GM12878 (cell line): Measurements from ENCODE around the gene NRBP1. TPM values are rescaled to one million over a fixed set of nuclear protein-coding genes. Genes with fewer than 3 reads are reported as not detected.

Experiments
- ATAC-seq: fragments of 200-7000 bp; cut with Tn5 transposase; 3 replicates; pipeline ENCODE4 v1.9.1; 2020; ENCODE audit warnings: mild to moderate bottlenecking, moderate library complexity
- BruUV-seq: library from RNA; stranded (reverse); fragments of 400-500 nt; replicated peaks from 2 replicates; lab custom pipeline; 2021; lab: Mats Ljungman, UMichigan
- CTCF ChIA-PET: fragments of 300-600 bp; sonication (Branson Sonifier 250); formaldehyde crosslinking; extraction: SDS; loops from one replicate; lab custom pipeline; 2021; ENCODE audit warnings: inconsistent platforms; lab: Yijun Ruan, JAX
- POLR2A ChIA-PET: fragments of 350-600 bp; formaldehyde crosslinking; extraction: SDS; loops from one replicate; lab custom pipeline; 2021; ENCODE audit warnings: inconsistent platforms; lab: Charles Lee
- RAD21 ChIA-PET: fragments of 300-600 bp; sonication (Branson Sonifier 250); formaldehyde crosslinking; loops from one replicate; lab custom pipeline; 2023; ENCODE audit warnings: antibody characterized with exemption; ENCODE audit not compliant: unreplicated experiment; lab: Charles Lee
- SMC1A ChIA-PET: fragments of 300-600 bp; sonication (Branson Sonifier 250); formaldehyde crosslinking; loops from one replicate; lab custom pipeline; 2023; ENCODE audit not compliant: unreplicated experiment, uncharacterized antibody; lab: Charles Lee
- DNase-seq: peaks from one replicate; pipeline ENCODE4 v3.0.0-alpha.2; 2011; ENCODE audit warnings: low read depth, low spot score
- FAIRE-seq: peaks from 3 replicates; lab custom pipeline; 2011; peaks lifted over from hg19 to GRCh38; lab: Jason Lieb, UNC
- H2AFZ ChIP-seq: 2 replicates; pipeline ENCODE4 v1.6.0; 2011; ENCODE audit warnings: low read depth, low read length, control low read depth; ENCODE audit not compliant: control insufficient read depth
- H3K27ac ChIP-seq: 2 replicates; pipeline ENCODE4 v1.5.1; 2011; ENCODE audit warnings: control low read depth; ENCODE audit not compliant: control insufficient read depth, insufficient read depth
- H3K27me3 ChIP-seq, 2 experiments: replicated peaks in 1 of 2; 2 replicates each; pipeline versions ENCODE4 v1.6.0 to v1.6.1; 2011; ENCODE audit warnings: low read length in 1 of 2; ENCODE audit not compliant: control insufficient read depth in 2 of 2, insufficient read depth in 2 of 2
- H3K36me3 ChIP-seq, 2 experiments: 2 replicates each; pipeline ENCODE4 v1.5.1; 2011; ENCODE audit warnings: low read length in 1 of 2; ENCODE audit not compliant: control insufficient read depth in 2 of 2, insufficient read depth in 2 of 2
- H3K4me1 ChIP-seq: 2 replicates; pipeline ENCODE4 v1.6.1; 2011; ENCODE audit warnings: mild to moderate bottlenecking, low read length, moderate library complexity, mixed read lengths; ENCODE audit not compliant: control insufficient read depth, insufficient read depth
- H3K4me2 ChIP-seq: 2 replicates; pipeline ENCODE4 v1.6.0; 2011; ENCODE audit warnings: control low read depth; ENCODE audit not compliant: control insufficient read depth, insufficient read depth
- H3K4me3 ChIP-seq: fragments of 200-600 bp; sonication (generic); 2 replicates; pipeline ENCODE4 v1.5.1; 2016
- H3K79me2 ChIP-seq: 2 replicates; pipeline ENCODE4 v1.6.0; 2011; ENCODE audit warnings: low read length; ENCODE audit not compliant: control insufficient read depth, insufficient read depth
- H3K9ac ChIP-seq: 2 replicates; pipeline ENCODE4 v1.8.0; 2011; ENCODE audit warnings: low read length, control low read depth, mixed read lengths; ENCODE audit not compliant: control insufficient read depth, insufficient read depth
- H3K9me3 ChIP-seq: replicated peaks from 3 replicates; pipeline ENCODE4 v1.5.1; 2011; ENCODE audit warnings: mild to moderate bottlenecking, low read length; ENCODE audit not compliant: control insufficient read depth, insufficient read depth
- H4K20me1 ChIP-seq: 2 replicates; pipeline ENCODE4 v1.6.0; 2011; ENCODE audit not compliant: control insufficient read depth, insufficient read depth
- CBFB ChIP-seq: IDR thresholded peaks from 2 replicates; pipeline ENCODE4 v1.6.1; 2016; ENCODE audit warnings: antibody characterized with exemption, low read depth
- IRF4 ChIP-seq: IDR thresholded peaks from 2 replicates; pipeline ENCODE4 v1.6.1; 2011; ENCODE audit warnings: low read depth, low read length
- KDM1A ChIP-seq: fragments of 200-600 bp; sonication (generic); IDR thresholded peaks from 2 replicates; pipeline ENCODE4 v1.6.1; 2016; ENCODE audit warnings: borderline replicate concordance
- MXI1 ChIP-seq: fragments of 150-350 bp; IDR thresholded peaks from 2 replicates; pipeline ENCODE4 v1.6.1; 2011; ENCODE audit warnings: low read depth, mild to moderate bottlenecking, inconsistent platforms, low read length, improper control_type of control experiment
- POLR2AphosphoS5 ChIP-seq: IDR thresholded peaks from 2 replicates; pipeline ENCODE4 v1.6.1; 2011; ENCODE audit warnings: mild to moderate bottlenecking, low read length, inconsistent platforms
- SUPT20H ChIP-seq: IDR thresholded peaks from 2 replicates; pipeline ENCODE4 v1.6.1; 2011; ENCODE audit warnings: low read depth, mild to moderate bottlenecking, low read length, moderate library complexity, borderline replicate concordance; ENCODE audit not compliant: control insufficient read depth
- YBX1 ChIP-seq: fragments of 450-650 bp; IDR thresholded peaks from 2 replicates; pipeline ENCODE4 v1.6.1; 2016; ENCODE audit warnings: antibody characterized with exemption
- ZNF622 ChIP-seq: fragments of 450-650 bp; IDR thresholded peaks from 2 replicates; pipeline ENCODE4 v1.6.1; 2017; ENCODE audit warnings: mild to moderate bottlenecking, inconsistent platforms
- whole genome bisulfite sequencing: methylation state at CpG from one replicate; pipeline ENCODE4 v1.1.6; 2016; ENCODE audit warnings: low lambda C conversion rate; ENCODE audit not compliant: insufficient replicate concordance, insufficient coverage; ENCODE audit errors: missing lambda C conversion rate; 5-methylcytosine and 5-hydroxymethylcytosine counted together
- in situ Hi-C: fragments of 300-500 bp; cut with MboI; formaldehyde crosslinking; loops from 9 replicates; pipeline ENCODE4 v1.14.3; 2018; ENCODE audit warnings: mixed read lengths
- intact Hi-C: fragments of 100-400 bp; cut with micrococcal nuclease; formaldehyde crosslinking; loops from one replicate; pipeline ENCODE4 v1.14.2; 2022; ENCODE audit not compliant: unreplicated experiment
- polyA plus RNA-seq, 11 experiments: library from polyadenylated mRNA; depleted of rRNA in 4 of 11; unstranded in 6 of 11; stranded (reverse) in 5 of 11; fragments of >200 nt; fragmentation: Nextera tagmentation in 4 of 11; fragmentation: Illumina TruSeq in 1 of 11; extraction: Ambion mirVana in 4 of 11; extraction: Trizol in 1 of 11; gene quantifications; 1 replicate in 1 of 11; 2 replicates in 10 of 11; pipeline versions ENCODE4 v1.2.1 to v1.2.3, GENCODE V29; 2011 to 2016; ENCODE audit warnings: inconsistent platforms in 2 of 11, missing spikeins in 2 of 11, low read depth in 1 of 11
- total RNA-seq, 4 experiments: library from RNA; depleted of rRNA in 3 of 4; stranded (reverse); fragments of >200 nt in 3 of 4; fragmentation: Illumina TruSeq in 1 of 4; extraction: Trizol in 1 of 4; gene quantifications; 2 replicates each; pipeline versions ENCODE4 v1.2.1 to v1.2.3, GENCODE V29; 2013 to 2021
- TF ChIP-seq, protein P1 (sequence below): IDR thresholded peaks from 2 replicates; pipeline ENCODE4 v1.6.1; 2012; ENCODE audit warnings: mild to moderate bottlenecking, low read depth, low read length
- TF ChIP-seq, protein P2 (sequence below): fragments of 450-650 bp; IDR thresholded peaks from 2 replicates; pipeline ENCODE4 v1.6.1; 2018; ENCODE audit warnings: borderline replicate concordance, mild to moderate bottlenecking; ENCODE audit not compliant: partially characterized antibody
- TF ChIP-seq, protein P3 (sequence below): IDR thresholded peaks from 2 replicates; pipeline ENCODE4 v1.6.1; 2011; ENCODE audit warnings: low read depth, low read length, improper control_type of control experiment, borderline replicate concordance
- TF ChIP-seq, protein P4 (sequence below): fragments of 450-650 bp; IDR thresholded peaks from 2 replicates; pipeline ENCODE4 v1.6.1; 2017; ENCODE audit warnings: mild to moderate bottlenecking, low read depth, inconsistent platforms; ENCODE audit not compliant: poor library complexity, severe bottlenecking

The NRBP1 gene
- total and polyA plus RNA-seq, 10 of the 15 experiments (the other 5 are each of a cell fraction or from before 2014, with no cell fraction given) = 5.7 to 136 (median 66.1) TPM

DNA sequence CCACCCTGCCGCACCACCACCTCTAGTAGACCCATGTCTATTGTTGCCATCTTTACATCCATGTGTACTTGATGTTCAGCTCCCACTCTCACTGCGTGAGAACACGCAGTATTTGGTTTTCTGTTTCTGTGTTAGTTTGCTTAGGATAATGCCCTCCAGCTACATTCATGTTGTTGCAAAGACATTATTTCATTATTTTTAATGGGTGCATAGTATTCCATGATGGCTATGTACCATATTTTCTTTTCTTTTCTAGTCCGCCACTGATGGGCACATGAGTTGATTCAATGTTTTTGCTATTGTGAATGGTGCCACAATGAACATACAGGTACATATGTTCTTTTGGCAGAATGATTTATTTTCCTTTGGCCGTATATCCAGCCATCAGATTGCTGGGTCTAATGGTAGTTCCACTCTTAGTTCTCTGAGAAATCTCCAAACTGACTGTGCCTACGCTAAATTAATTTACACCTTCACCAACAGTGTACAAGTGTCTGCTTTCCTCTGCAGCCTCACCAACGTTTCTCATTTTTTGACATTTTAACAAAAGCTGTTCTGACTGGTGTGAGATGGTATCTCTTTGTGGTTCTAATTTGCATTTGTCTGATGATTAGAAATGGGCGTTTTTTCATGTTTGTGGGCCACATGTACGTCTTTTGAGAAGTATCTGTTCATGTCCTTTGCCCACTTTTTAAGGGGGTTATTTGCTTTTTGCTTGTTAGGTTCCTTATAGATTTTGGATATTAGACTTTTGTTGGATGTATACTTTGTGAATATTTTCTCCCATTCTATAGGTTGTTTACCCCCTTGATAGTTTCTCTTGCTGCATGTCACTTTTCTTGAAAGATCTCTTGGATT, 37.4 kb upstream of the NRBP1 start:
- Histone ChIP-seq H3K27ac (no peak overlapping the region), H3K4me2 (no peak overlapping the region), H3K4me3 (no peak overlapping the region), H3K27me3 (no peaks in the 10 kb centered on the region), H3K36me3 (peaks cover 6 to 8% of the 10 kb centered on the region in 2 experiments), H3K9ac (no peak overlapping the region), H3K9me3 (no peaks in the 10 kb centered on the region), H4K20me1 (no peaks in the 10 kb centered on the region), H2AFZ (no peak overlapping the region), H3K4me1 (no peaks in the 10 kb centered on the region), H3K79me2 (peaks cover 28% of the 10 kb centered on the region)
- FAIRE-seq (no peak), ATAC-seq (no peak), DNase-seq (no peak)
- ChIA-PET RAD21 (no interaction called here), CTCF (no interaction called here), SMC1A (interaction anchor here (0.7 to 1.0 kb wide), 2 partner anchors 12 to 20 kb away, joined by 3 read pairs; no protein-coding TSS in a partner anchor), POLR2A (interaction anchor here (1.2 kb wide), 1 partner anchor 39 kb away, joined by 4 read pairs; no protein-coding TSS in a partner anchor)
- intact Hi-C loops = no loop called here
- in situ Hi-C loops = no loop called here
- WGBS = 81% methylated on average over 9 of the region's 9 CpGs
- TSS peak; percentile 34 for BruUV-seq
- TF ChIP-seq CBFB (no peak), KDM1A (no peak), IRF4 (no peak), POLR2AphosphoS5 (no peak), SUPT20H (no peak), ZNF622 (no peak), YBX1 (no peak), MXI1 (no peak)
- TF ChIP-seq, protein P1, sequence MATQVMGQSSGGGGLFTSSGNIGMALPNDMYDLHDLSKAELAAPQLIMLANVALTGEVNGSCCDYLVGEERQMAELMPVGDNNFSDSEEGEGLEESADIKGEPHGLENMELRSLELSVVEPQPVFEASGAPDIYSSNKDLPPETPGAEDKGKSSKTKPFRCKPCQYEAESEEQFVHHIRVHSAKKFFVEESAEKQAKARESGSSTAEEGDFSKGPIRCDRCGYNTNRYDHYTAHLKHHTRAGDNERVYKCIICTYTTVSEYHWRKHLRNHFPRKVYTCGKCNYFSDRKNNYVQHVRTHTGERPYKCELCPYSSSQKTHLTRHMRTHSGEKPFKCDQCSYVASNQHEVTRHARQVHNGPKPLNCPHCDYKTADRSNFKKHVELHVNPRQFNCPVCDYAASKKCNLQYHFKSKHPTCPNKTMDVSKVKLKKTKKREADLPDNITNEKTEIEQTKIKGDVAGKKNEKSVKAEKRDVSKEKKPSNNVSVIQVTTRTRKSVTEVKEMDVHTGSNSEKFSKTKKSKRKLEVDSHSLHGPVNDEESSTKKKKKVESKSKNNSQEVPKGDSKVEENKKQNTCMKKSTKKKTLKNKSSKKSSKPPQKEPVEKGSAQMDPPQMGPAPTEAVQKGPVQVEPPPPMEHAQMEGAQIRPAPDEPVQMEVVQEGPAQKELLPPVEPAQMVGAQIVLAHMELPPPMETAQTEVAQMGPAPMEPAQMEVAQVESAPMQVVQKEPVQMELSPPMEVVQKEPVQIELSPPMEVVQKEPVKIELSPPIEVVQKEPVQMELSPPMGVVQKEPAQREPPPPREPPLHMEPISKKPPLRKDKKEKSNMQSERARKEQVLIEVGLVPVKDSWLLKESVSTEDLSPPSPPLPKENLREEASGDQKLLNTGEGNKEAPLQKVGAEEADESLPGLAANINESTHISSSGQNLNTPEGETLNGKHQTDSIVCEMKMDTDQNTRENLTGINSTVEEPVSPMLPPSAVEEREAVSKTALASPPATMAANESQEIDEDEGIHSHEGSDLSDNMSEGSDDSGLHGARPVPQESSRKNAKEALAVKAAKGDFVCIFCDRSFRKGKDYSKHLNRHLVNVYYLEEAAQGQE = no peak
- TF ChIP-seq, protein P2, sequence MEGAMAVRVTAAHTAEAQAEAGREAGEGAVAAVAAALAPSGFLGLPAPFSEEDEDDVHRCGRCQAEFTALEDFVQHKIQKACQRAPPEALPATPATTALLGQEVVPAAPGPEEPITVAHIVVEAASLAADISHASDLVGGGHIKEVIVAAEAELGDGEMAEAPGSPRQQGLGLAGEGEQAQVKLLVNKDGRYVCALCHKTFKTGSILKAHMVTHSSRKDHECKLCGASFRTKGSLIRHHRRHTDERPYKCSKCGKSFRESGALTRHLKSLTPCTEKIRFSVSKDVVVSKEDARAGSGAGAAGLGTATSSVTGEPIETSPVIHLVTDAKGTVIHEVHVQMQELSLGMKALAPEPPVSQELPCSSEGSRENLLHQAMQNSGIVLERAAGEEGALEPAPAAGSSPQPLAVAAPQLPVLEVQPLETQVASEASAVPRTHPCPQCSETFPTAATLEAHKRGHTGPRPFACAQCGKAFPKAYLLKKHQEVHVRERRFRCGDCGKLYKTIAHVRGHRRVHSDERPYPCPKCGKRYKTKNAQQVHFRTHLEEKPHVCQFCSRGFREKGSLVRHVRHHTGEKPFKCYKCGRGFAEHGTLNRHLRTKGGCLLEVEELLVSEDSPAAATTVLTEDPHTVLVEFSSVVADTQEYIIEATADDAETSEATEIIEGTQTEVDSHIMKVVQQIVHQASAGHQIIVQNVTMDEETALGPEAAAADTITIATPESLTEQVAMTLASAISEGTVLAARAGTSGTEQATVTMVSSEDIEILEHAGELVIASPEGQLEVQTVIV = no peak
- TF ChIP-seq, protein P3, sequence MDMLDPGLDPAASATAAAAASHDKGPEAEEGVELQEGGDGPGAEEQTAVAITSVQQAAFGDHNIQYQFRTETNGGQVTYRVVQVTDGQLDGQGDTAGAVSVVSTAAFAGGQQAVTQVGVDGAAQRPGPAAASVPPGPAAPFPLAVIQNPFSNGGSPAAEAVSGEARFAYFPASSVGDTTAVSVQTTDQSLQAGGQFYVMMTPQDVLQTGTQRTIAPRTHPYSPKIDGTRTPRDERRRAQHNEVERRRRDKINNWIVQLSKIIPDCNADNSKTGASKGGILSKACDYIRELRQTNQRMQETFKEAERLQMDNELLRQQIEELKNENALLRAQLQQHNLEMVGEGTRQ = no peak
- TF ChIP-seq, protein P4, sequence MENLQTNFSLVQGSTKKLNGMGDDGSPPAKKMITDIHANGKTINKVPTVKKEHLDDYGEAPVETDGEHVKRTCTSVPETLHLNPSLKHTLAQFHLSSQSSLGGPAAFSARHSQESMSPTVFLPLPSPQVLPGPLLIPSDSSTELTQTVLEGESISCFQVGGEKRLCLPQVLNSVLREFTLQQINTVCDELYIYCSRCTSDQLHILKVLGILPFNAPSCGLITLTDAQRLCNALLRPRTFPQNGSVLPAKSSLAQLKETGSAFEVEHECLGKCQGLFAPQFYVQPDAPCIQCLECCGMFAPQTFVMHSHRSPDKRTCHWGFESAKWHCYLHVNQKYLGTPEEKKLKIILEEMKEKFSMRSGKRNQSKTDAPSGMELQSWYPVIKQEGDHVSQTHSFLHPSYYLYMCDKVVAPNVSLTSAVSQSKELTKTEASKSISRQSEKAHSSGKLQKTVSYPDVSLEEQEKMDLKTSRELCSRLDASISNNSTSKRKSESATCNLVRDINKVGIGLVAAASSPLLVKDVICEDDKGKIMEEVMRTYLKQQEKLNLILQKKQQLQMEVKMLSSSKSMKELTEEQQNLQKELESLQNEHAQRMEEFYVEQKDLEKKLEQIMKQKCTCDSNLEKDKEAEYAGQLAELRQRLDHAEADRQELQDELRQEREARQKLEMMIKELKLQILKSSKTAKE = no peak
